Measurements from ENCODE around the gene PNISR.

PNISR gene

DNA sequence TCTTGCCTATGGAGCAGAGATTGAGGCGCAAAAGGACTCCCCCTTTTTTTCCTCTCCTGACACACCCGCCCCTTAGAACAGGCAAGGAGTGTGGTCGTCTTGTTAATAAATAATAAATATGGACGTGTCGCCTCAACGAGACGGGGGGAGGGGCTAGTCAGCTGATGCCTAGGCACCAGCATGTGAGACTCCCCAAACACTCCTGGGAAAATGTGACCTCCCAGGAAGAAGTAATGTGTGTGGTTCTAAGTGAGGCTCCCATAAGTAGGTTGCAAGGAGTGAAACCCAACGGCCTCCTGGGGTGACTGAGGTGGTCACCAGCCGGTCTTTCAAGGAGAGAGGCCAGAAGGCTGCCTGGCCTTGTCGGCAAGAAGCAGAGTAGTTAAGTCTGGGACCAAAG is 74.5 kb downstream of the PNISR start:
- in situ Hi-C loops (cut with HindIII; ENCODE audit: low pct_unique_long_range_greater_than_20kb, low sequenced_read_pairs) = no loop called here
- no peak for DNase-seq (ENCODE audit: low read depth in 1 of 2, low spot score in 1 of 2)
- TF ChIP-seq JUND (IDR thresholded peaks at IDR 0.05; ENCODE audit: low read depth) = no peak

DNA sequence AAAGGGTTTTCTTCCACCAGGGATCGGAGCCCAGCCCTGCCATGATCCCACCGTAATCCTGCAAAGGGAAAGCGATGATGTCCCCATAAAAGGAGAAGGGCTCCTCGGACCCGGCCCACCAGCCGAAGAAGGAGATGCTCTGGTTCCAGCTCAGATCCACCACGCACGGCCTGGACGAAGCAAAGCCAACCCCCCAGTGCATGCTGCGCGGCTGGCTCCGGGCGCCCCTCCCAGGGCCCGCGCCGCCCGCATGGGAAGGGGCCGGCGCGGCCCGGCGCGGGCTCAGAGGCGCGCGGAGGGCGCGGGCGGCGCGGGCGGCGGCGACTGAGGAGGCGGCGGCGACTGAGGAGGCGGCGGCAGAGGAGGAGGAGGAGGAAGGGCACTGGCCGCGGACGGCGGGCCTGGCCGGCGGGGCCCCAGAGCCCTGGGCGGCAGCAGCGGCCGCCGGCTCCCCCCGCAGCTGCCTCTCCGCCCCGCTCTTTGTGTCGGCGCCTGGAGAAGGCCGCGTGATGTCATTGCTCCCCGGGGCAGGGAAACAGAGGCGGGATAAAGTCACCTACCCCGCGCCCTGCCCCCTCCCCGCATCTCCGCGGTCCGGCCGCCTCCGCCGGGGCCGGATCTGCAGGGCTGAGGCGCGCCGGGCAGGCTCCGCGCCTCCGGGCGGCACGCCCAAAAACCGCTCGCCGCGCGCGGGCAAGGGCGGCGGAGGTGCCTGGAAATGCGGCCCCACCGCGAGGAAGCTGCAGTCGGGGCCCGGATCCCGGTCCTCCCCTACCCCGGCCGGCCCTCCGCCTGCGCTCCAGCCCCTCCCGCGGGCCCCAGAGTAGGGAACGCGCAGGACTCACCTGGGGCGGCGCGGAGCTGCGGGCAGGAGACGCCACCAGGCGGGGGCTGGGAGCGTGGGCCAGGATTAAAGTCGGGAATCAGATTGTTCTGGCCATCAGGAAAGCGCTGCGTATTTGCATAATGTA is 75.7 kb downstream of the PNISR start, which contains the start of gene FAXC:
TSS of gene FAXC (minus strand) at position 504 of the 971 bp plus-strand sequence. CDS start at position 202, 302 bp downstream.
- in situ Hi-C loops (cut with HindIII; ENCODE audit: low pct_unique_long_range_greater_than_20kb, low sequenced_read_pairs) = no loop called here
- TF ChIP-seq JUND (IDR thresholded peaks at IDR 0.05; ENCODE audit: low read depth) = no peak
- DNase-seq (ENCODE audit: low read depth in 1 of 2, low spot score in 1 of 2) = peak; percentile 55 to 76

DNA sequence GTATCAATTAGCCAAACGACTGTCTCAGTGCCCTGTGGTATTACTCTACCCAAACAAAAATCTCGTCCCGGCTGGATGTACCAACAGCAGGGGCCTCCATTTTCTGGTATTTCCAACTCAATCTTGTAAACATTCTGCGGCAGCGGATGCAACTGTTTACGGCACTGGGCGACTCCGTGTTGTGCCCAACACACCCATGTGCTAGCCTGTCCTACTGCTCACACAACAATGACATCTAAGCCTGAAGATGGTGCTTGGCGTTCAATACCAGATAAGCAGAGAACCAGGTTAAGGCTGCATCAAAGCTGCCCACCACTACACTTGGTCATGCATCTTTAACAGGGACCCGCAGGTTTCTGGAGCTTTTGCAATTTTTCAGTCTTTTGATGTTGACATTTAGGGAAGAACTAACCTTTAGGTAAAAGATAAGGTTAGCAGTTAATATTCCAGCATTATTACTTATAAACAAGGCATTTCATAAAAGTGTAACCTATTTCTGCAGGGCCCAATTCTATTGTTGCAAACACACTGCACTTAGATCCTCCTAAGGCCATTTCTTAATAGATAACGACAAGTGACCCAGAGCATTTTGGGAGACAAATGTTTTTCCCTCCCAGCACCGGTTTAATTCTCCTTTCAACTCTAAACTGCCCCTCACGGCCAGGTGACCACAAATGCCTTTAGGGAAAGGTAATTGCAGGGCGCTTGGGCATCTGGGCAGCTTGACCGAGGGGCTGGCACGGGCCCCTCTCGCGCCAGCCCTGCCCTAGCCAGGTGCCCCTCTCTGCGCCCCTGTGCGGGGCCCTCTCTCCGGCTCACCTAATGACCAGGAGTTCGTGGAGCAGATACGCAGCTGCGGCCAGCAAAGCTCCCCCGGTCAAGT is 76.6 kb downstream of the PNISR start:
- TF ChIP-seq JUND (IDR thresholded peaks at IDR 0.05; ENCODE audit: low read depth) = no peak
- in situ Hi-C loops (cut with HindIII; ENCODE audit: low pct_unique_long_range_greater_than_20kb, low sequenced_read_pairs) = no loop called here
- no peak for DNase-seq (ENCODE audit: low read depth in 1 of 2, low spot score in 1 of 2)

Data from T47D (cell line).